GM11168 (cell line): ENCODE measurements around the gene AGRP.
"Not testable (repeated sequence)": the region's sequence is repeated elsewhere in the genome, so short reads cannot be mapped to it uniquely, and the experiment has no call there.

Source experiments
- in situ Hi-C: fragments of 300-500 bp; cut with MboI; formaldehyde crosslinking; loops from one replicate; pipeline ENCODE4 v1.12.0; 2022; ENCODE audit warnings: low sequenced_read_pairs; ENCODE audit not compliant: unreplicated experiment

AGRP gene

GRCh38 chr16:67483150-67483549, at the start of gene AGRP:
Gene AGRP (minus strand): TSS chr16:67483547. CDS start chr16:67483398, 149 bp downstream.
- in situ Hi-C loops = loop anchor here (5.0 kb wide), 1 partner anchor 34 kb away; no protein-coding TSS in a partner anchor

- in situ Hi-C loops = no loop called here
Measured at GRCh38 chr16:67531247-67531646, 47.9 kb upstream of the AGRP start.

- in situ Hi-C loops = no loop called here
Measured at GRCh38 chr16:67530013-67530939, 46.9 kb upstream of the AGRP start.

GRCh38 chr16:67529582-67530012, 46.2 kb upstream of the AGRP start:
- in situ Hi-C loops = no loop called here

GRCh38 chr16:67528870-67529581, 45.7 kb upstream of the AGRP start:
- in situ Hi-C loops = no loop called here

- in situ Hi-C loops = no loop called here
Measured at GRCh38 chr16:67528222-67528869, 45.0 kb upstream of the AGRP start, which contains the start of gene RIPOR1. Gene RIPOR1 (plus strand): TSS chr16:67528829. CDS start chr16:67538447, 9,618 bp downstream.

GRCh38 chr16:67526149-67526791, 42.9 kb upstream of the AGRP start:
- in situ Hi-C loops = no loop called here

GRCh38 chr16:67525176-67525860, 42.0 kb upstream of the AGRP start:
- in situ Hi-C loops = no loop called here

- in situ Hi-C loops = no loop called here
Measured at GRCh38 chr16:67521095-67521804, 37.9 kb upstream of the AGRP start.

GRCh38 chr16:67519242-67519641, 35.9 kb upstream of the AGRP start:
- in situ Hi-C loops = loop anchor here (5.0 kb wide), 1 partner anchor 37 kb away; the partner anchor contains the start of genes AGRP and ATP6V0D1

GRCh38 chr16:67518676-67519075, 35.3 kb upstream of the AGRP start:
- in situ Hi-C loops = loop anchor here (5.0 kb wide), 1 partner anchor 36 kb away; the partner anchor contains the start of genes AGRP and ATP6V0D1

GRCh38 chr16:67517661-67518423, 34.5 kb upstream of the AGRP start:
- in situ Hi-C loops = loop anchor here (5.0 kb wide), 1 partner anchor 36 kb away; the partner anchor contains the start of genes AGRP and ATP6V0D1

- in situ Hi-C loops = loop anchor here (5.0 kb wide), 1 partner anchor 35 kb away; the partner anchor contains the start of genes AGRP and ATP6V0D1
Measured at GRCh38 chr16:67517155-67517445, 33.8 kb upstream of the AGRP start.

- in situ Hi-C loops = loop anchor here (5.0 kb wide), 1 partner anchor 34 kb away; the partner anchor contains the start of genes AGRP and ATP6V0D1
Measured at GRCh38 chr16:67516296-67517154, 33.2 kb upstream of the AGRP start.

GRCh38 chr16:67514382-67514828, 31.1 kb upstream of the AGRP start:
- in situ Hi-C loops = no loop called here

- in situ Hi-C loops = not testable (repeated sequence)
Measured at GRCh38 chr16:67513892-67514291, 30.5 kb upstream of the AGRP start.

- in situ Hi-C loops = no loop called here
Measured at GRCh38 chr16:67509016-67509415, 25.7 kb upstream of the AGRP start.
